ENCODE results near the gene SYNRG. TPM values are rescaled to one million over a fixed set of nuclear protein-coding genes. Genes with fewer than 3 reads are reported as not detected.

Gene SYNRG
- total RNA-seq, 2 experiments from 2014 or later = 106 to 111 TPM

DNA sequence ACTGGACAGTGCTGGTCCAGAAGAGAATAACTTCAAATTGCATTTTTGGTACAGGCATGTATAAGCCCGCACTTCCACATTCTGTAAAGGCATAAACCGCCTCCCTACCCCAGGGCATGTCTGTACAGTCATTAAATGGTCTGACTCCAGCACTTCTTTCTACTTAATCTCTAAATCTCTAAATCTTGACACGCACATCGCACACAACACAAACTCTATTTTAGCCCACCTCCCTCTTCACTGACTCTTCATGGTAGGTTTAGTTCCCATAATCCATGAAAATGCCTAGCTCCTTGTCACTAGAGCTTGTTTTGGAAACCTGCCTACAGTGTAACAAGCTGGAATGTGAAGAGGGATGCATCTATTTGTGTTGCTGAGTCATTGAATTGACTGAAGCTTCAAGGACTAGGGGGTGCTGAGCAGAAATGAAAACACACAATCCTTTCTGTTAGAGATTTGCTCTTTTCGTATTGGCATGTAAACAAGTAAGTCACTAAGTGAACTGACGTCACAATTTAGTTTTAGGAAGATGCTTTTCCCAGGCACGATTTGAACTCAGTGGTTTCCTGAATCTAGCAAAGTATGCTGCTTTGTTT is 121.1 kb downstream of the SYNRG start:
- Mint-ChIP-seq H3K27me3 (no peaks in the 10 kb centered on the region), H3K27ac (peak overlapping the region; percentile 83), H3K36me3 (ENCODE audit: low read depth) (peaks cover 2% of the 10 kb centered on the region), H3K4me3 (peak overlapping the region; percentile 85), H3K4me1 (peaks cover 40% of the 10 kb centered on the region), H3K9me3 (no peaks in the 10 kb centered on the region)
- ChIA-PET POLR2A (interaction anchor here (0.7 kb wide), 1 partner anchor 331 kb away, joined by 3 read pairs; no protein-coding TSS in a partner anchor), CTCF (interaction anchor here (0.6 to 1.0 kb wide), 2 partner anchors 161 to 296 kb away, joined by 3 read pairs; no protein-coding TSS in a partner anchor)
- DNase-seq = no peak

DNA sequence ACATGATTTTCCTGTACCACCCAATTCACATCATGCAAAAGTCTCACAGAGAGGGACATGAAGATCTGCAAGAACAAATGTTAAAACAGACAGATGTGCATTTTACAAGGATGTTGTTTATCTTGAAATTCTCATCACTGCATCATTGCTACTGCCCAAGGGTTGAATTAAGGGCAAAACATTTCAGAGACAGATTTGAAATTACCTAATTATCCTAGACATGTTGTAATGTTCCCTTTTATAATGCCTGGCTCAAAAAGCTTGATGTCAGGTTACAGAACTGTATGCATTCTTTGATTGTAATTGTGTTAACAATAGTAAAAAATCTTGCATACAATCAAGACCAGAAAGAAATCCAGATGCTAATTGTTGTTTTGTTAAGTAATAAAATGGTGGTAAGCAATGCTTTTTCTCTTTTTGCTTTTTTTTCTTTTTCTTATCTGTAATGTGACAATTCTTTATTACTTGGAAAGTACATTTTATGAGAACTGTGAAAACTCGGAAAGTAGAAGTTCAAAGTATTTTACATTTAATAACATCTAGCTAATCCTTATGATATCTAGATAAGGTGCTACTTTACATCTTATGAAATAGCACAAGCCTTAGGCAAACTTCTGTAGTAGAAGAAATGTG is 123.2 kb downstream of the SYNRG start:
- Mint-ChIP-seq H3K27ac (no peak overlapping the region), H3K4me1 (peaks cover 32% of the 10 kb centered on the region), H3K4me3 (no peak overlapping the region), H3K9me3 (no peaks in the 10 kb centered on the region), H3K36me3 (ENCODE audit: low read depth) (peaks cover 2% of the 10 kb centered on the region), H3K27me3 (no peaks in the 10 kb centered on the region)
- ChIA-PET POLR2A (no interaction called here), CTCF (interaction anchor here (1.6 kb wide), 1 partner anchor 65 kb away, joined by 3 read pairs; no protein-coding TSS in a partner anchor)
- DNase-seq = no peak

DNA sequence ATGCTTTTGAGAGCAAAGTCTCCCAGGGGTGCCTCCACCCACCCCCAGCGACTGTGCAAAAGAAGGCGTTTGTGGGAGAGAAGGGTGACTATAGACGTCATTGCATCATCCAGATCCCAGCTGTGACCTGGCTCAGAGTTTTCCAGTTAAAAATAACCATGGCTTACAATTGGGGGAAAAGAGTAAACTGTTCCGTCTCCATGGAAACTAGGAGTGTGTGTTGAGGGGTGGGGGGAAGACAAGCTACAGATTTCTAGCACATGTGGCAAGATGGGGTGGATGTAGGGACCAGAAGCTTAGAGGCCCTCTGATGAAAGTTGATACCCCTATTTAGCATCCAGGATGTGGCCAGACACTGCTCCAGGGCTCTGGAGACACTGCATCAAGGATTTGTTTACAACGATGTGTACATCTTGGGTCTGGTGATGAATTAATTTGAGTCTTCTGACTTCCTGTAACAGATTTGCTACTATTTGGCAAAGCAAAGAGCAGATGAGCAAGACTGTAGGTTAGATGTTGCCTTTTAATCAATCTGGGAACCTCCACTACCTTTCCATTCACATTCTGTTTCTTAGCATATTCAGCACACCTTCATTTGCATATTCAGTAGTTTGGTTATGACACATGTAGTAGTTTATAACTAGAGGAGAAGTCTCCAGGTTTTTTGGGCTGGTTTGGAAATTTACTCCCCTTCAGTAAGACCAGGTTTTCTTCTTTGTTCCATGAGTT is 125.7 kb downstream of the SYNRG start:
- ChIA-PET POLR2A (no interaction called here), CTCF (interaction anchor here (0.7 kb wide), 1 partner anchor 11 kb away, joined by 5 read pairs; no protein-coding TSS in a partner anchor)
- Mint-ChIP-seq H3K9me3 (no peaks in the 10 kb centered on the region), H3K27me3 (no peaks in the 10 kb centered on the region), H3K27ac (no peak overlapping the region), H3K4me3 (no peak overlapping the region), H3K4me1 (peaks cover 19% of the 10 kb centered on the region), H3K36me3 (ENCODE audit: low read depth) (peaks cover 13% of the 10 kb centered on the region)
- no peak for DNase-seq

DNA sequence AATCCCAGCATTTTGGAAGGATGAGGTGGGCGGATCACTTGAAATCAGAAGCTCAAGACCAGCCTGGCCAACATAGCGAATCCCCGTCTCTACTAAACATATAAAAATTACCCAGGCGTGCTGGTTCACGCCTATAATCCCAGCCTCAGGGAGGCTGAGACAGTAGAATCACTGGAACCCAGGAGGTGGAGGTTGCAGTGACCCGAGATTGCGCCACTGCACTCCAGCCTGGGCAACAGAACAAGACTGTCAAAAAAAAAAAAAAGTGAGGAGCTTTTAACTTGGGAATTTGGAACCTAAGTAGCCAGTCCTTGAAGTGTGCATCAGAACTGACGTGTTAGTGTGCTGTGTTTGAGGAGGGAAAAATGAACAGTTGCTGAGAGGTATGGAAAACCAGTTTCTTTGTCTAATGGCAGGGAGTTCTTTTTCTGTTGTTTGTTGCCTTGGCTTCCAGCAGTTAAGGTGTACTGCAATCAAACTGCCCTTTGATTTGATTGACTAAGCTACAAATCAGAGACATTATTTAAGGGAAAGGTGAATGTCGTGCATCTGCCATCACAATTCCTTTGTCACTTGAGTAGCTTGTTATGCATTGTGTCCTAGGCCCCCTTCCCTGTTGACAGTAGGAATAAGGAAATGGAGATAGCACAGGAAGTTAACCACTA is 128.1 kb downstream of the SYNRG start:
- H3K27me3 Mint-ChIP-seq = no peaks in the 10 kb centered on the region
- H3K4me3 Mint-ChIP-seq = no peak overlapping the region
- H3K27ac Mint-ChIP-seq = no peak overlapping the region
- no peaks in the 10 kb centered on the region for H3K9me3 Mint-ChIP-seq
- peaks cover 24% of the 10 kb centered on the region for H3K36me3 Mint-ChIP-seq (ENCODE audit: low read depth)
- DNase-seq = no peak
- peaks cover 11% of the 10 kb centered on the region for H3K4me1 Mint-ChIP-seq
- ChIA-PET CTCF (interaction anchor here (0.5 to 1.4 kb wide), 5 partner anchors 10 to 493 kb away, joined by 3 to 5 read pairs (median 4); no protein-coding TSS in a partner anchor), POLR2A (no interaction called here)

DNA sequence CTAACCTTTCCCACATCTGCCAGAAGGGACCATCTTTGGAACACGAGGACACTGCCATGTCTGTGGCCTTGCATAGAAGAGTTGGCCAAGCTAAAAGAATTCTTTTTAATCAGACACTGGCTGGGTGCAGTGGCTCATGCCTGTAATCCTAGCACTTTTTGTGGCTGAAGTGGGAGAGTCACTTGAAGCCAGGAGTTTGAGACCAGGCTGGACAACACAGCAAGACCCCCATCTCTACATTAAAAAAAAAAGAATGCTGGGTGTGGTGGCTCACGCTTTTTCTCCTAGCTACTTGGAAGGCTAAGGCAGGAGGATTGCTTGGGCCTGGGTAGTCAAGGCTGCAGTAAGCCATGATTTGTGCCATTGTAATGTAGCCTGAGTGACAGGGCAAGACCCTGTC is 128.8 kb downstream of the SYNRG start:
- CTCF ChIA-PET = interaction anchor here (0.5 to 1.4 kb wide), 4 partner anchors 11 to 492 kb away, joined by 3 to 5 read pairs (median 3); no protein-coding TSS in a partner anchor

DNA sequence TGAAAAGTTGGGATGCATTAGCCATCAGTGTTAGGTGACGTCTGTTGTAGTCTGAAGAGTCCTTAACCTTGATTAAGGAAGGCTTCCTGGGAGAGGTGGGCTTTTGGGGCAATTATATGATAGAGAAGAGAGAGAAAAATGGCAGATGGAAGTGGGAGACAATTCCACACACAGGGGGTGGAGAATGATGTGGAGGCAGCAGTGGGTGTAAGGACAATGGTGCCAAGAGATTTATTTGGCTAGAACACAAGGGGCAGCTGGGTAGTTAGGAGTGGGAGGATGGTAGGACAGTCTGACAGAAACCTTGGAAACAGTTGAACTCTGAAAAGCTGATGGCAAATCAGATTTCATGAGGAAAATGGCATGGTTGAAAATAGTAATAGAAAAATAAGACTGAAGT is 130.2 kb downstream of the SYNRG start:
- Mint-ChIP-seq H3K36me3 (ENCODE audit: low read depth) (peaks cover 30% of the 10 kb centered on the region), H3K27me3 (no peaks in the 10 kb centered on the region), H3K4me3 (no peak overlapping the region), H3K4me1 (peaks cover 8% of the 10 kb centered on the region), H3K9me3 (no peaks in the 10 kb centered on the region), H3K27ac (no peak overlapping the region)
- no peak for DNase-seq
- ChIA-PET POLR2A (no interaction called here), CTCF (no interaction called here)

More for the DNA sequence above, 128.8 kb downstream of the SYNRG start:
- Mint-ChIP-seq H3K36me3 (ENCODE audit: low read depth) (peaks cover 30% of the 10 kb centered on the region), H3K27ac (no peak overlapping the region), H3K9me3 (no peaks in the 10 kb centered on the region), H3K27me3 (no peaks in the 10 kb centered on the region), H3K4me3 (no peak overlapping the region), H3K4me1 (peaks cover 8% of the 10 kb centered on the region)
- POLR2A ChIA-PET = interaction anchor here (0.7 kb wide), 1 partner anchor 83 kb away, joined by 3 read pairs; no protein-coding TSS in a partner anchor
- DNase-seq = no peak

DNA sequence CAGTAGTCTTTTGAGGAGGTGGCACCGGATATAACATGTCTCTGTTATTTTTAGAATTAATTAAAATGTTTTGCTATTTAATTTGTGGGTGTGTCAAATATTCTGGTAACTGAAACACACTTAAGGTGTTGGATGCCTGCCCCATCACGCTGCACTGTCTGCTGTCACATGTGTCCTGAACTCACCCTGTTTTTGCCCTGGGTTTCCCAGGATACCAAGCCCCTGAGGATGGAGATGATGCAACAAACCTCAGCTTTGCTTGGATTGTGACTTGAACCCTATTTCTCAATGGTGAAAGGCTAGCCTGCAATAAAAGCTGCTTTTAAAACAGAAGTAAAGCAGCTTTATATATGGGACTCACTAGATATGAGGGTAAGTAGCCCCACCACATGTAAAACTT is 131.0 kb downstream of the SYNRG start:
- ChIA-PET POLR2A (no interaction called here), CTCF (interaction anchor here (0.7 kb wide), 1 partner anchor 191 kb away, joined by 3 read pairs; no protein-coding TSS in a partner anchor)
- Mint-ChIP-seq H3K27ac (no peak overlapping the region), H3K4me3 (no peak overlapping the region), H3K4me1 (peaks cover under 1% of the 10 kb centered on the region), H3K36me3 (ENCODE audit: low read depth) (peaks cover 35% of the 10 kb centered on the region), H3K27me3 (no peaks in the 10 kb centered on the region), H3K9me3 (no peaks in the 10 kb centered on the region)
- DNase-seq = no peak

DNA sequence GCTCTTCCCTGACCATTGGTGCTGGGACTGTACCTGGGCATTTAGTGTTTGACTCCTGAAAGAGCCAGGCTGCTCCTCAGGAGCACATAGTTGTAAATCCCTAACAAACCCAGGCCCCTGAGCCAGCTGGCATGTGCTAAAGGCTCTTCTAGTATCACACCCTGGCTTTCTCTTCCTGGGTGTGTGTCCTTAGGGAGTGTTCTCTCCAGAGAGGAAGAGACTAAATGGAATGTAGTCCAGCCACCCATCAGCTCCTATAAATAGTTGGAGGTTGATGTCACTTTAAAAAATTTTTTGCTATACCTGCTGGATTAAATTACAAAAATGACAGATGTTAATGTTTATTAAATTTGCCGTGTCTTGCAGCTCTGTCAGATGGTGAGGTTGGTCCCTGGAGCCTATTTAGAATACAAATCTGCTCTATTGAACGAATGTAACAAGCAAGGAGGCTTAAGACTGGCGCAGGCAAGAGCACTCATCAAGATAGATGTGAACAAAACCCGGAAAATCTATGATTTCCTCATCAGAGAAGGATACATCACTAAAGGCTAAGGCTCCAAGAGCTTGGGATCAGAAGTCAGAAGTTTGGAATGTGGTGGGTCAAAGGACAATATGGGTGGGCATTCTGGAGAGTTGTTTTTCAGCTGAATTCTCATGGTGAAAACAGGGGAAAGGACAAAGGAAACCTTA is 132.6 kb downstream of the SYNRG start:
- Mint-ChIP-seq H3K27me3 (no peaks in the 10 kb centered on the region), H3K27ac (no peak overlapping the region), H3K4me3 (no peak overlapping the region), H3K4me1 (no peaks in the 10 kb centered on the region), H3K9me3 (no peaks in the 10 kb centered on the region), H3K36me3 (ENCODE audit: low read depth) (peaks cover 42% of the 10 kb centered on the region)
- ChIA-PET CTCF (interaction anchor here (0.5 to 1.2 kb wide), 4 partner anchors 13 to 744 kb away, joined by 3 to 5 read pairs (median 4); no protein-coding TSS in a partner anchor), POLR2A (interaction anchor here (0.5 kb wide), 1 partner anchor 17 kb away, joined by 4 read pairs; no protein-coding TSS in a partner anchor)
- DNase-seq = no peak

DNA sequence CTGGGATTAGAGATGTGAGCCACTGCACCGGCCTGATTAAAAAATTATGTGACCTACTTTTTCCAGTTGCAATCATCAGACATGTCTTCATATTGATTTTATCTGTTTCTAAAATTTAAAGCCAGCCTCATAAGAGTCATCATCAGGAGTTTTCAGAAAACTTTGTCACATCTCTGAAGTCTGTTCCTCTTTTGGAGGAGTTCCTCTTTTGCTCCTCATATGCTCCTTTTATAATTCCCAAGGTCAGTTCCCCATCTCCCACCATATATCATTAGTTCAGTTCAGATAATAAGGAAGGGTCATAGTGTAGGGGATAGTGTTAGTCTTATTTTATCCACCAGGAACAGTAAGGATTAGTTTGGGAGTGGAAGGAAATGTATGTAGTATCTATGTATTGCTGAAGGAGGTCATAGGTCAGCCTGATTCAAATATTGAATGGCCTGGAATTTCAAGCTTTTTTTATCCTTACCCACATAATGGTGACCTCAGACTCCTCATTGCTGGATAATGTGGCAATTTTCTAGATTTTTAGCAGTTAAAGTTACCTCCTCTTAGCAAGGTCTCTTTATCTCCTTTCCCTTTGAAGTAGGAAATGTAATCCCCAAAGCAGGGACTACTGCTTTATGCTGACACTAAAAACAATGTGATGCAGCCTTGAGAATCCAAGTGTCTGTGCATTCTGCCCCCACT is 133.3 kb downstream of the SYNRG start:
- no peak overlapping the region for H3K27ac Mint-ChIP-seq
- DNase-seq = no peak
- H3K27me3 Mint-ChIP-seq = no peaks in the 10 kb centered on the region
- POLR2A ChIA-PET = interaction anchor here (0.5 kb wide), 1 partner anchor 16 kb away, joined by 4 read pairs; no protein-coding TSS in a partner anchor
- CTCF ChIA-PET = interaction anchor here (1.2 kb wide), 1 partner anchor 14 kb away, joined by 3 read pairs; no protein-coding TSS in a partner anchor
- H3K9me3 Mint-ChIP-seq = no peaks in the 10 kb centered on the region
- H3K4me1 Mint-ChIP-seq = no peaks in the 10 kb centered on the region
- peaks cover 46% of the 10 kb centered on the region for H3K36me3 Mint-ChIP-seq (ENCODE audit: low read depth)
- H3K4me3 Mint-ChIP-seq = no peak overlapping the region

DNA sequence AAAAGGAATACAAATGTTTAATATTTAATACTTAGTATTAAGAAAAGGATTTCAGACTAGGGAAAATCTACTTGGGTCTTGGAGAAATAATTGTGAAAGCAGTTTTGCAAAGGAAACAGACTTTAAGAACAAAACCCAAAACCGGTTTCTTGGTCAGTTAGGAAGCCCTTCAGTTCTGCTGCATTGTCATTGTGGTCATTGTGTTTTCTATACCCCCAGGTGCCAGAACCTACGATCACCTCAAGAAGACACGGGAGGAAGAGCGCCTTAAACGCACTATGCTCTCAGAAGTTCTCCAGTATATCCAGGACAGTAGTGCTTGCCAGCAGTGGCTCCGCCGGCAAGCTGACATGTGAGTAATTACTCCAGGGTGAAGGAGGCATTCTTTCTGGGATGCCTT is 139.0 kb downstream of the SYNRG start:
- Mint-ChIP-seq H3K4me1 (peaks cover 9% of the 10 kb centered on the region), H3K27me3 (no peaks in the 10 kb centered on the region), H3K27ac (no peak overlapping the region), H3K4me3 (no peak overlapping the region), H3K9me3 (no peaks in the 10 kb centered on the region), H3K36me3 (ENCODE audit: low read depth) (peaks cover 43% of the 10 kb centered on the region)
- CTCF ChIA-PET = interaction anchor here (0.7 kb wide), 1 partner anchor 38 kb away, joined by 3 read pairs; no protein-coding TSS in a partner anchor
- POLR2A ChIA-PET = no interaction called here
- no peak for DNase-seq

DNA sequence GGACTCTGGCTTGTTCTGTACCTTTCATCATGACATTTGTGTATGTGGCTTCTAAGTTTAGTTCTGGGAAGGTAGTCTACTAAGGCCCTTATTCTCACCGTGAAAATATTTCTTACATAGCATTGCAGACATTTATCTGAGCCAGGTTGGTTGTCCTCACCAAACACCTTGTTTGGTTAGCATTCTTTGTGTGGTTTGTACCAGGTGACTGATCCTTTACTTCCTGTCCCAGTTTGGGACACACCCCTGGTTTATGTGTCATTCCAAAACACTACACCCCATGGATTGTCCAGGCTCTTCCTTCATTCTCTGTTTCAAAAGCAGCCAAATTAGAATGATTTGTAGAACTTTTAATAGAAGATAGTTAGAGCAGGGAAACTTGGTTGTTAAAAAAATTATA is 142.7 kb downstream of the SYNRG start:
- ChIA-PET CTCF (interaction anchor here (0.8 kb wide), 1 partner anchor 860 kb away, joined by 3 read pairs; no protein-coding TSS in a partner anchor), POLR2A (no interaction called here)
- Mint-ChIP-seq H3K36me3 (ENCODE audit: low read depth) (peaks cover 43% of the 10 kb centered on the region), H3K4me3 (no peak overlapping the region), H3K9me3 (no peaks in the 10 kb centered on the region), H3K27ac (peak overlapping the region; percentile 0), H3K27me3 (no peaks in the 10 kb centered on the region), H3K4me1 (peaks cover 10% of the 10 kb centered on the region)
- DNase-seq = no peak

Measured in activated CD4-positive, alpha-beta T cell treated with anti-CD3 and anti-CD28 coated beads, Interleukin-2, amount 10 ng/mL, durations not matched to agents 7 days and 5 days (primary cell).